ENCODE results near the gene GYS1.

- no peak for TF ChIP-seq CTCF (IDR thresholded peaks at IDR 0.05; ENCODE audit: poor library complexity, severe bottlenecking)
- no peak for TF ChIP-seq EP300 (conservative IDR thresholded peaks at IDR 0.05; ENCODE audit: poor library complexity, severe bottlenecking)
- TF ChIP-seq RAD21 (conservative IDR thresholded peaks at IDR 0.05) = no peak
- no peak for TF ChIP-seq POLR2AphosphoS5 (IDR thresholded peaks at IDR 0.05)
Measured at GRCh38 chr19:48989701-48990291, 3.3 kb downstream of the GYS1 start.
